IPS-NIHi7 (cell line): ENCODE results near the gene SEPTIN8.

Experiments
- DNase-seq: peaks from one replicate; pipeline ENCODE4 v3.0.0; 2012; ENCODE audit warnings: mixed read lengths; ENCODE audit errors: extremely low spot score

SEPTIN8 gene

GRCh38 chr5:132750471-132751230 lies 26.4 kb downstream of the SEPTIN8 start:
- peak; percentile 2 for DNase-seq

- peak; percentile 3 for DNase-seq
Observed at GRCh38 chr5:132749506-132749905, 27.5 kb downstream of the SEPTIN8 start.

DNA sequence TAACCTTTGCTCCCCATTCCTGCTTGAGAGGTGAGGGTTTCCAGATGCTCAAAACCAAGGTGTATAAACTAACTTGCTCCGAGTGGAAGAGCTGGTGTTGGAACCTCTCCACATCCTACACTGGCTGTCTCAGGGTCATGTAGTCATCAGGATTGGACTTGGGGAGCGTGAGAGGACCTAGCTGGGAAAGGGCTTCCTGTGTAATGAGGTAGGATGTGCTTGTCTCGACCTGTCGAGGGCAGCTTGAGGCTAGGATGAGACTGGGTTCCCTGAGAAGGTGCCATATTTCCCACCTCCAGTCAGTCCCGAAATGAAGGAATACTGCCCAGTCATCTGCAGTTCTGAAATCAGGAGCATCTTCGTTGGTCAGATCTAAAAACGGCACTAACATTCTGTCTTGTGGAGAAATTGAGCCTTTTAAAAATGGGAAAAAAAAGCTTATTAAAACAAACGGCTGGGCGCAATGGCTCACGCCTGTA lies 28.5 kb downstream of the SEPTIN8 start:
- DNase-seq: peak; percentile 5

DNA sequence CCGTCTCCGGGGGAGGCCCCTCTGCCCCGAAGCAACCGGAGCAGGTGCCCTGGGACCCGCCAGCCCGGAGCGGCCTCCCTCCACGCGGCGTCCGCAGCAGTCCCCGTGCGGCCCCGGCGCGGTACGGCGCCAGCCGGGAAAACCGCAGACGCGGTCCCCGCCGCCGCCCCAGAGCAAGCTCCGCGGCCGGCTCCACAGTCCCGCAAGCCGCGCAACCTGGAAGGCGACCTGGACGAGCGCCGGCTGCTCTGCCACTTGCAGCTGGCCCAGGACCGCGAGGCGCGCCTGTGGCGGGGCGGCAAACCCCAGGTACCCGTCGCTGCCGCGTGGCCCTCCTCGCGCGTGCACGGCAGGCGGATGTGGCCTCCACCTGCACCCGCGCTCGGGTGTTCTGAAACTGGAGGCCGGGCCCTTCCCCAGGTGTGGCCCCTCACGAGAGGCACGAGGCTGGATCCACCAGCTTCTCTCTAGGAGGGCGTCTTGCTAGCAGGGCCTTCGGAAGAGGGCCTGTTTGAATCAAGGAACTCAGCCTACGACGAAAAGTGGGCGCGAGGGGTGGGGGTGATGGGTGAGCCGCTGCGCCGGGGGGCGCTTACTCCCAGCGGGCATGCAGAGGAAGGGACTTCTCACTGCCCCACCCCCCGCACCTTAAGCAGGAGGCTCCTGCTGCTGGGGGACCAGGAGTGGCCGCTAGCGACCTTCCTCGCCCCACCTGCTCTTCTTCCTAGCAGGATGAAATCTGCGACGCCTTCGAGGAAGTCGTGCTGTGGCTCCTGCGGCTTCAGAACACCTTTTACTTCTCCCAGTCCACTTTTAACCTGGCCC lies 29.2 kb downstream of the SEPTIN8 start:
- peak; percentile 49 for DNase-seq

DNA sequence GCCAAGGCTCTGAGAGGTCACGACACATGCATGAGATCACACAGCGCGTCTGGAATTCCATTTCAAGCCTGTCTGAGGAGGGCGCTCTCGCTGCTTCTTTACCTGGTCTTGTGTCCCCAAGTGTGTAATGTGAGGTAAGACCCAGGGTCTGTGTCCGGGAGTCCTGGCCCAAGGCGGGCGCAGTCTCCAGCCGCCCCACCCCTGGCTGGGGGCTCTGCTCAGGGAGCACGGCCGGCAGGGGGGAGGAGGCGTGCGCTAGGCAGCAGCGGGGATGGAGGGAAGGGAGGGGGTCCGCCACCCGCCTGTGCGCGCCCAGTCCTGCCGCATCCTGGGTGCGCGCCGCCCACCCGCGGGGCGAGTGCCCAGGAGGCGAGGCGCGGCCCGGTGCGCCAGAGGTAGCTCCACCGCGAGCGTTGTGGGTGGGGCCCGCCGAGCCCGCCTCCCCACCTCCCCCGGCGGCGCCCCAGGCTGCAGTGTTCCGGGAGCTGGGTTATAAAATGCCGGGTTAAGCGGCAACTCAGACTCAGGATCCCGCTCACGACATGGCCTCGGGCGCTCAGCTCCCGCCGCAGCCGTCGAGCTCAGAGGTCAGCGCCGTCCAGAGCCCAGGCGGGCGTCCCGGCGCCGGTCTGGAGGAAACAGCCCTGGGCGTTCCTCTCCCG lies 30.0 kb downstream of the SEPTIN8 start, which contains the start of gene CCNI2:
TSS of gene CCNI2 (plus strand) at position 473 of the 662 bp plus-strand sequence. CDS start at position 543, 70 bp downstream.
- DNase-seq: peak; percentile 74

- DNase-seq: no peak
Observed at GRCh38 chr5:132746592-132746953, 30.5 kb downstream of the SEPTIN8 start.

GRCh38 chr5:132744659-132745058 lies 32.4 kb downstream of the SEPTIN8 start:
- no peak for DNase-seq

GRCh38 chr5:132742626-132743025 lies 34.4 kb downstream of the SEPTIN8 start:
- DNase-seq: no peak

GRCh38 chr5:132742158-132742557 lies 34.9 kb downstream of the SEPTIN8 start:
- DNase-seq: no peak

DNA sequence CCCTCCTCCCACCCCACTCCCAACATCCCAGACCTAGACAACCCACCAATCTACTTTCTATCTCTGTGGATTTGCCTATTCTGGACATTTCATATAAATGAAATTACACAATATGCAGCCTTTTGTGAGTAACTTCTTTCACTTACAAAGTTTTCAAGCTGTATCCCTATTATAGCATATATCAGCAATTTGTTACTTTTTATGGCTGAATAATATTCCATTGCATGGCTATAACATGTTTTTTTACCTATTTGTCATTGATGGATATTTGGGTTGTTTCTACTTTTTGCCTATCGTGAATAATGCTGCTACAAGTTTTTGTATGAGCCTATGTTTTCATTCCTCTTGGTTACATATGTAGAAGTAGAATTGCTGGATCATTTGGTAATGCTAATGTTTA lies 37.8 kb downstream of the SEPTIN8 start:
- no peak for DNase-seq

GRCh38 chr5:132737982-132738681 lies 38.9 kb downstream of the SEPTIN8 start:
- DNase-seq: no peak

GRCh38 chr5:132736853-132737833 lies 39.9 kb downstream of the SEPTIN8 start, which contains the start of gene KIF3A:
Gene KIF3A (minus strand): TSS chr5:132737546. CDS start chr5:132737419, 127 bp downstream.
- DNase-seq: peak; percentile 100

- no peak for DNase-seq
Observed at GRCh38 chr5:132734687-132735086, 42.4 kb downstream of the SEPTIN8 start.

DNA sequence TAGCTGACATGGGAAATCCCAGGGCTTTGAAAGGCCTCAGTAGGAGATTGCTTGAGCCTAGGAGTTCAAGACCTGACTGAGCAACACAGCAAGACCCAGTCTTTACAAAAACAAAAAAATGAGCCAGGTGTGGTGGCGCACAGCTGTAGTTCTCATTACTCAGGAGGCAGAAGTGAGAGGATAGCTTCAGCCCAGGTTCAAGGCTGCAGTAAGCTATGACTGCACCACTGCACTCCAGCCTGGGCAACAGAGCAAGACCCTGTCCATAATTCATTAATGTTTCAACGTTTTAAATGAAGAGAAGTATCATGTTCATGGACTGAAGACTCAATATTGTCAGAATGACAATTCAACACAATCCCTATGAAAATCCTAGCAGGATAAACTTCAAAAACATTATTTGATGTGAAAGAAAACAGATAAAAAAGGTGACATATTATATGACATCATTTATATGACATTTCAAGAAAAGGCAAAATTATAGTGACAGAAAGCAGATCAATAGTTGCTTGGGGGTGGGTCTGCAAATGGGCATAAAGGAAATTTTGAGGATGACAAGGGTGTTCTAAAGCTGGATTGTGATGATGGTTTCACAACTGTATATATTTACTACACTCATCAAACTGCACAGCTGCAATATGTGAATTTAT lies 43.4 kb downstream of the SEPTIN8 start:
- DNase-seq: no peak

- DNase-seq: no peak
Observed at GRCh38 chr5:132729896-132730295, 47.1 kb downstream of the SEPTIN8 start.

DNA sequence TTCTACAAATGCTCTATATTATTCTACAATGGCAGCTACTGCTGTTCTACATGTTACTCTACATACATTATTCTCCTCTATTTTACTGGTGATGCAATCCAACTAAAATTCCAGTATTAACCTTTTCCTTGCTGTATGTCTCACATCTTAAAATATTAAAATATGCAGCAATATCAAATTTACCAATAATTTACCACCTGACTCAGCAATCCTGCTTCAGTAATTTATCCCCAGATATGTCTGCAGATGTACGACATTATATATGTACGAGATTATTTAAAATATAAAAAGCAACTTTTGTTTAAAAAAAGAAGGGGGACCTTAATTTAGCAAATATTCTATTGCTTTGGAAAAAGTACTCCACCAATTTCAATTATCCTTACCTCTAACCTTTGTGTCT lies 51.3 kb downstream of the SEPTIN8 start:
- no peak for DNase-seq

- no peak for DNase-seq
Observed at GRCh38 chr5:132718544-132719312, 58.3 kb downstream of the SEPTIN8 start.

GRCh38 chr5:132714456-132715307 lies 62.4 kb downstream of the SEPTIN8 start:
- no peak for DNase-seq
